Caki2 (cell line): ENCODE results near the gene JMJD4. TPM values are rescaled to one million over a fixed set of nuclear protein-coding genes. Genes with fewer than 3 reads are reported as not detected.
"Not testable (repeated sequence)": the region's sequence is repeated elsewhere in the genome, so short reads cannot be mapped to it uniquely, and the experiment has no call there.

ENCODE experiments used
- DNase-seq: peaks from one replicate; pipeline ENCODE4 v3.0.0-alpha.2; 2015; ENCODE audit warnings: low read depth
- in situ Hi-C: cut with HindIII; loops from 2 replicates; pipeline ENCODE4 v1.10.0; 2016; ENCODE audit warnings: low sequenced_read_pairs, low pct_unique_long_range_greater_than_20kb, mixed read lengths
- total RNA-seq: library from RNA; depleted of rRNA; stranded (reverse); fragments of >200 nt; shearing (Covaris generic); gene quantifications from 2 replicates; pipeline ENCODE4 v1.2.3, GENCODE V29; 2014; ENCODE audit warnings: low replicate concordance; rRNA removed

The JMJD4 gene
- total RNA-seq, 1 experiment from 2014 or later, result 45.4 TPM

DNA sequence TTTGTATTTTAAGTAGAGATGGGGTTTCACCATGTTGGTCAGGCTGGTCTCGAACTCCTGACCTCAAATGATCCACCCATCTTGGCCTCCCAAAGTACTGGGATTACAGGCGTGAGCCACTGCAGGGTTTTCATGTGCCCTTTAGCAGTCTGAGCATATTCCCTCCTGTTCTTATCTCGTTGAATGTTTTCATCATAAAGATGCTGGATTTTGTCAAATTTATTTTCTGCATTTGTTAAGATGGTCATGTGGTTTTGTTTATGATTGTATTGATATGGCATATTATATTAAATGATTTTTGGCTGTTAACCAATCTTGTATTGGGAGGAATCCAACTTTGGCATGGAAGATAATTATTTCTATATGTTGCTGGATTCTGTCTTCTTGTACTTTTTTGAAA lies 8.8 kb downstream of the JMJD4 start:
- in situ Hi-C loops, result no loop called here
- no peak for DNase-seq

GRCh38 chr1:227725046-227725445 lies 10.1 kb downstream of the JMJD4 start:
- in situ Hi-C loops, result no loop called here
- DNase-seq, result no peak

DNA sequence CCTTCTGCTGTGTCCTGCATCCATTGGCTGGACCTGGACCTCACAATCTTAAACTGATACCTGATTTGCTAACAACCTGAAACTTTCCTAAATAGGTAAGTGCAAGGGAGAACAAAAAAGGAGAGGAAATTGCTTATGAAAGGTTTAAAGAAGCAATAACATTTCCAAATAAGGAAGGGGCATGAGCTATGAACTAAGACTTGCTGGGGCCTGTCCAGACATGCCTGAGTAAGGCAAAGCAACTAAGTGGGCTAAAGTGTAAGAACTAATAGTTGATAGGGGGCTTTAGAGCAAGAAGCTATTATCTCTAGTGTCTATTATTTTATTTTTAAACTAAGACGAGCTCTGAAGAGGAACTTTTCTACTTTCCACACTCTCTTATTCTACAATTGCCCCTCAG lies 11.6 kb downstream of the JMJD4 start:
- in situ Hi-C loops, result no loop called here

GRCh38 chr1:227718932-227719331 lies 16.2 kb downstream of the JMJD4 start:
- in situ Hi-C loops, result no loop called here

More for the DNA sequence above, 11.6 kb downstream of the JMJD4 start:
- DNase-seq, result no peak

DNA sequence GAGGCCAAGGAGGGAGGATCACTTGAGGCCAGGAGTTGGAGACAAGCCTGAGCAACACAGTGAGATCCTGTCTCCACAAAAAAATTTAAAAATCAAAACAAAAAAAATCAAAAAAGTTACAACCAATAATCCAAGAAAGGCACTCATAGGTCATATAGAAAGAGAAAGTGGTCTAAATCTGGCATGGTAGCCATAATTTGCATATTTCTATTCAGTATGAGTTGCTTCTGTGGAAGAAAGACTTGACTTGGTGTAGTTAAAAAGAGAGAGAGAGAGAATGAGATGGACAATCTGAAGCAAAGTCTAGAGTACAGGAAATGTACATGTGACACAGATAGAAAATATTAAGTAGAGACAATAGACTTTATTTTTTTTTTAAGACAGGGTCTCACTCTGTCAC lies 22.5 kb downstream of the JMJD4 start:
- no peak for DNase-seq
- in situ Hi-C loops, result no loop called here

More at GRCh38 chr1:227718932-227719331, 16.2 kb downstream of the JMJD4 start:
- no peak for DNase-seq

DNA sequence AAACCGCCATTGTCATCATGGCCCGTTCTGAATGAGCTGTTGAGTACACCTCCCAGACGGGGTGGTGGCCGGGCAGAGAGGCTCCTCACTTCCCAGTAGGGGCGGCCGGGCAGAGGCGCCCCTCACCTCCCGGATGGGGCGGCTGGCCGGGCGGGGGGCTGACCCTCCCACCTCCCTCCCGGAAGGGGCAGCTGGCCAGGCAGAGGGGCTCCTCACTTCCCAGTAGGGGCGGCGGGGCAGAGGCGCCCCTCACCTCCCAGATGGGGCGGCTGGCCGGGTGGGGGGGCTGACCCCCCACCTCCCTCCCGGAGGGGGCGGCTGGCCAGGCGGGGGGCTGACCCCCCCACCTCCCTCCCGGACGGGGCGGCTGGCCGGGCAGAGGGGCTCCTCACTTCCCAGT lies 24.6 kb downstream of the JMJD4 start:
- in situ Hi-C loops, DNase-seq: not testable (repeated sequence)

GRCh38 chr1:227709451-227709850 lies 25.7 kb downstream of the JMJD4 start:
- no peak for DNase-seq
- in situ Hi-C loops, result no loop called here

- in situ Hi-C loops, result no loop called here
- no peak for DNase-seq
These were observed 27.3 kb downstream of the JMJD4 start for GRCh38 chr1:227707846-227708245.

GRCh38 chr1:227701631-227702030 lies 33.5 kb downstream of the JMJD4 start:
- DNase-seq, in situ Hi-C loops: not testable (repeated sequence)

- no peak for DNase-seq
- in situ Hi-C loops, result no loop called here
These were observed 37.7 kb downstream of the JMJD4 start for GRCh38 chr1:227697321-227697864.

DNA sequence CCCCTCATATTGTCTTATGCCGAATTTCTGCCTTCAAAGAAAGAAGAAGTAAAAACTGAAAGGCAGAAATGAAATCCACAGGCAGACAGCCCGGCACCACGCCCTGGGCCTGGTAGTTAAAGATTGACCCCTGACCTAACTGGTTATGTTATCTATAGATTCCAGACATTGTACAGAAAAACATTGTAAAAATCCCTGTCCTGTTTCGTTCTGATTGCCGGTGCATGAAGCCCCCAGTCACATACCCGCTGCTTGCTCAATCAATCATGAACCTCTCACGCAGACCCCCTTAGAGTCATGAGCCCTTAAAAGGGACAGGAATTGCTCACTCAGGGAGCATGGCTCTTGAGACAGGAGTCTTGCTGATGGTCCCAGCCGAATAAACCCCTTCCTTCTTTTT lies 49.3 kb downstream of the JMJD4 start:
- in situ Hi-C loops, result no loop called here
- no peak for DNase-seq

Other genes starting within 250 kb of the JMJD4 start
- 1.4 and 1.6 TPM in 2 replicates for gene ZNF678, start 171.7 kb downstream of the JMJD4 start, total RNA-seq
- 79.8 and 86.1 TPM in 2 replicates for gene SNAP47, start 133 bp upstream of the JMJD4 start, total RNA-seq
- gene PRSS38, start 80.4 kb upstream of the JMJD4 start, total RNA-seq, result not detected in 2 replicates
- 1.1 and 2.7 TPM in 2 replicates for gene WNT9A, start 212.6 kb upstream of the JMJD4 start, total RNA-seq